HG03097 (cell line): ENCODE data around the gene SMIM35.

Experiments used
- ATAC-seq: cut with Tn5 transposase; IDR thresholded peaks from one replicate; pipeline ENCODE4 v1.9.1; 2021; ENCODE audit not compliant: unreplicated experiment, low FRiP score

The SMIM35 gene

GRCh38 chr11:118086913-118087768 lies at the start of gene SMIM35:
Gene SMIM35 (minus strand): TSS chr11:118086963. CDS start chr11:118086757, 206 bp downstream.
- no peak for ATAC-seq

- ATAC-seq, result no peak
These were observed 49.6 kb upstream of the SMIM35 start for GRCh38 chr11:118136341-118136740.

GRCh38 chr11:118135796-118136165 lies 49.0 kb upstream of the SMIM35 start:
- no peak for ATAC-seq

- no peak for ATAC-seq
These were observed 48.5 kb upstream of the SMIM35 start for GRCh38 chr11:118135051-118135795.

- no peak for ATAC-seq
These were observed 47.1 kb upstream of the SMIM35 start for GRCh38 chr11:118133816-118134215.

- ATAC-seq, result no peak
These were observed 45.8 kb upstream of the SMIM35 start for GRCh38 chr11:118132385-118133151.

- no peak for ATAC-seq
These were observed 42.9 kb upstream of the SMIM35 start for GRCh38 chr11:118129471-118130172.

- ATAC-seq, result no peak
These were observed 42.1 kb upstream of the SMIM35 start for GRCh38 chr11:118128721-118129470.

- ATAC-seq, result no peak
These were observed 41.5 kb upstream of the SMIM35 start for GRCh38 chr11:118128310-118128709.

- ATAC-seq, result no peak
These were observed 39.5 kb upstream of the SMIM35 start for GRCh38 chr11:118126082-118126838.

GRCh38 chr11:118124929-118125535 lies 38.3 kb upstream of the SMIM35 start:
- ATAC-seq, result no peak

GRCh38 chr11:118120793-118121192 lies 34.0 kb upstream of the SMIM35 start:
- ATAC-seq, result no peak

GRCh38 chr11:118117790-118118601 lies 31.2 kb upstream of the SMIM35 start:
- ATAC-seq, result peak; percentile 59

GRCh38 chr11:118115048-118115447 lies 28.3 kb upstream of the SMIM35 start:
- no peak for ATAC-seq

- ATAC-seq, result no peak
These were observed 27.5 kb upstream of the SMIM35 start for GRCh38 chr11:118114266-118114665.

GRCh38 chr11:118112711-118113430 lies 26.1 kb upstream of the SMIM35 start:
- no peak for ATAC-seq

GRCh38 chr11:118111744-118112035 lies 24.9 kb upstream of the SMIM35 start:
- no peak for ATAC-seq
